Mucosa of gallbladder (tissue), 1 donor: ENCODE data around the gene ADPRH. TPM values are rescaled to one million over a fixed set of nuclear protein-coding genes. Genes with fewer than 3 reads are reported as not detected.

Experiments used
- DNase-seq: peaks from one replicate; pipeline ENCODE4 v3.0.0-alpha.2; 2020; ENCODE audit warnings: low spot score
- total RNA-seq: library from RNA; stranded (reverse); gene quantifications from one replicate; pipeline ENCODE4 v1.2.1, GENCODE V29; 2021
- donor health status: DM: no; HTN: no; CAD: no.

Gene ADPRH
- total RNA-seq, 1 donor from 2014 or later = 9.5 TPM

GRCh38 chr3:119597548-119598288 is 18.4 kb downstream of the ADPRH start, which contains the start of gene PLA1A:
Gene PLA1A, plus strand, starts transcription at chr3:119597885. Its CDS starts 29 bp downstream, at chr3:119597914.
- DNase-seq = no peak

- DNase-seq = no peak
These were observed 19.3 kb downstream of the ADPRH start for GRCh38 chr3:119598410-119599098.

- DNase-seq = no peak
These were observed 20.4 kb downstream of the ADPRH start for GRCh38 chr3:119599558-119600174.

GRCh38 chr3:119600732-119601131 is 21.4 kb downstream of the ADPRH start:
- no peak for DNase-seq

GRCh38 chr3:119601154-119601553 is 21.9 kb downstream of the ADPRH start:
- no peak for DNase-seq

- DNase-seq = no peak
These were observed 23.4 kb downstream of the ADPRH start for GRCh38 chr3:119602676-119603075.

- no peak for DNase-seq
These were observed 25.6 kb downstream of the ADPRH start for GRCh38 chr3:119604878-119605277.

- no peak for DNase-seq
These were observed 29.2 kb downstream of the ADPRH start for GRCh38 chr3:119608405-119609000.

- no peak for DNase-seq
These were observed 30.0 kb downstream of the ADPRH start for GRCh38 chr3:119609301-119609700.

- DNase-seq = no peak
These were observed 32.4 kb downstream of the ADPRH start for GRCh38 chr3:119611664-119612063.

- no peak for DNase-seq
These were observed 33.9 kb downstream of the ADPRH start for GRCh38 chr3:119613201-119613600.

- no peak for DNase-seq
These were observed 34.6 kb downstream of the ADPRH start for GRCh38 chr3:119613872-119614271.

- DNase-seq = no peak
These were observed 36.8 kb downstream of the ADPRH start for GRCh38 chr3:119616056-119616455.

- DNase-seq = no peak
These were observed 39.8 kb downstream of the ADPRH start for GRCh38 chr3:119619094-119619493.

GRCh38 chr3:119620899-119621298 is 41.6 kb downstream of the ADPRH start:
- no peak for DNase-seq

- DNase-seq = no peak
These were observed 44.9 kb downstream of the ADPRH start for GRCh38 chr3:119624002-119624720.

- DNase-seq = no peak
These were observed 46.3 kb downstream of the ADPRH start for GRCh38 chr3:119625451-119626153.

GRCh38 chr3:119626196-119626595 is 46.9 kb downstream of the ADPRH start:
- DNase-seq = no peak

- DNase-seq = no peak
These were observed 48.2 kb downstream of the ADPRH start for GRCh38 chr3:119627461-119627860.

- DNase-seq = no peak
These were observed 49.1 kb downstream of the ADPRH start for GRCh38 chr3:119628390-119628789.

- no peak for DNase-seq
These were observed 49.6 kb downstream of the ADPRH start for GRCh38 chr3:119628816-119629445.
